ENCODE results near the gene FNTB. TPM values are rescaled to one million over a fixed set of nuclear protein-coding genes. Genes with fewer than 3 reads are reported as not detected.

FNTB gene
- total and polyA plus RNA-seq, 9 of the 15 experiments (the other 6 are each of a cell fraction or from before 2014, with no cell fraction given): 6.9 to 23.2 (median 12.2) TPM

- Histone ChIP-seq H3K4me1 (replicated peaks in 1 of 2; ENCODE audit: control insufficient read depth in 2 of 2, insufficient read depth in 2 of 2, low read length in 2 of 2) (no peaks in the 10 kb centered on the region; a peak in 1 of 5 replicates), H3K27me3 (ENCODE audit: control insufficient read depth in 2 of 2, insufficient read depth in 2 of 2, low read length in 2 of 2) (peaks cover 0 to 5% of the 10 kb centered on the region in 2 experiments; a peak in 1 of 5 replicates), H3K36me3 (ENCODE audit: control insufficient read depth, insufficient read depth, low read length) (no peaks in the 10 kb centered on the region), H3K4me3 (no peak overlapping the region), H4K20me1 (replicated peaks; ENCODE audit: control insufficient read depth, insufficient read depth, low read length) (peaks cover 6% of the 10 kb centered on the region), H3K9ac (ENCODE audit: insufficient read depth in 1 of 2, low read depth in 2 of 2, low read length in 2 of 2) (peak overlapping the region in 1 of 2 experiments; percentile 28; a peak in 1 of 4 replicates), H3K9me1 (ENCODE audit: control insufficient read depth, insufficient read depth, low read length) (peaks cover 5% of the 10 kb centered on the region), H2AFZ (ENCODE audit: low read depth, low read length) (no peak overlapping the region), H3K9me3 (replicated peaks; ENCODE audit: control insufficient read depth, insufficient read depth, low read depth, low read length) (no peaks in the 10 kb centered on the region), H3K79me2 (ENCODE audit: control insufficient read depth, insufficient read depth, low read length) (no peaks in the 10 kb centered on the region), H3K4me2 (ENCODE audit: insufficient read depth, low read length) (no peak overlapping the region), H3K27ac (ENCODE audit: extremely low read depth, low read depth, low read length) (no peak overlapping the region)
- TF ChIP-seq CTCFL (IDR thresholded peaks at IDR 0.05; ENCODE audit: borderline replicate concordance, insufficient read depth, low read depth, low read length, poor library complexity, severe bottlenecking) (peak; percentile 59), ID3 (CRISPR knock-in tag; IDR thresholded peaks at IDR 0.05) (no peak), ID3 (tag; IDR thresholded peaks at IDR 0.05) (no peak), TEAD4 (IDR thresholded peaks at IDR 0.05; ENCODE audit: low read length) (0 out of 2 replicates have a peak, but pooled peaks have one; percentile 27), TEAD4 (CRISPR knock-in tag; IDR thresholded peaks at IDR 0.05; ENCODE audit: borderline replicate concordance) (no peak), KHSRP (IDR thresholded peaks at IDR 0.05) (no peak), SNAPC5 (CRISPR knock-in tag; IDR thresholded peaks at IDR 0.05) (no peak), STAT5A (IDR thresholded peaks at IDR 0.05; ENCODE audit: borderline replicate concordance, low read length) (no peak), NCOA2 (IDR thresholded peaks at IDR 0.05; ENCODE audit: partially characterized antibody in 2 of 2) (no peak), RAD21 (CRISPR knock-in tag; conservative IDR thresholded peaks at IDR 0.05 in 1 of 2, IDR thresholded peaks at IDR 0.05 in 1 of 2) (peak in 1 of 2 experiments; percentile 45; a peak in 2 of 4 replicates), CTCF (IDR thresholded peaks at IDR 0.05 in 2 of 3, conservative IDR thresholded peaks at IDR 0.05 in 1 of 3; ENCODE audit: insufficient read depth in 2 of 3, low read depth in 1 of 3, low read length in 3 of 3) (peak; percentile 36 to 47 (median 41); a peak in 5 of 6 replicates), ZZZ3 (IDR thresholded peaks at IDR 0.05) (no peak), SPI1 (IDR thresholded peaks at IDR 0.05; ENCODE audit: borderline replicate concordance, low read depth, low read length) (peak; percentile 77; the same call in 1 of the 2 replicates)
- peak in 3 of 4 experiments; percentile 21 to 28 (median 24) for DNase-seq (ENCODE audit: extremely low read depth in 1 of 4, low spot score in 3 of 4)
- in situ Hi-C loops (cut with MboI): no loop called here
- ATAC-seq: peak; percentile 80
- ChIA-PET CTCF (ENCODE audit: low intra/inter-chr PET ratio) (no interaction called here), POLR2A (interaction anchor here (0.5 to 0.9 kb wide), 2 partner anchors 11 to 49 kb away, joined by 3 read pairs; no protein-coding TSS in a partner anchor)
- 26% methylated on average over 3 of the region's 5 CpGs for WGBS (ENCODE audit: insufficient coverage, low coverage, missing lambda C conversion rate)
- BruUV-seq (replicated peaks): no TSS peak
- intact Hi-C loops (cut with micrococcal nuclease): no loop called here
- no peak for FAIRE-seq
Observed at GRCh38 chr14:64960762-64961276, 25.9 kb upstream of the FNTB start.

Data from K562 (cell line).